Measurements from ENCODE around the gene TNIP1. TPM values are rescaled to one million over a fixed set of nuclear protein-coding genes. Genes with fewer than 3 reads are reported as not detected.

TNIP1 gene
- total RNA-seq, 1 experiment from 2014 or later: 122 TPM

DNA sequence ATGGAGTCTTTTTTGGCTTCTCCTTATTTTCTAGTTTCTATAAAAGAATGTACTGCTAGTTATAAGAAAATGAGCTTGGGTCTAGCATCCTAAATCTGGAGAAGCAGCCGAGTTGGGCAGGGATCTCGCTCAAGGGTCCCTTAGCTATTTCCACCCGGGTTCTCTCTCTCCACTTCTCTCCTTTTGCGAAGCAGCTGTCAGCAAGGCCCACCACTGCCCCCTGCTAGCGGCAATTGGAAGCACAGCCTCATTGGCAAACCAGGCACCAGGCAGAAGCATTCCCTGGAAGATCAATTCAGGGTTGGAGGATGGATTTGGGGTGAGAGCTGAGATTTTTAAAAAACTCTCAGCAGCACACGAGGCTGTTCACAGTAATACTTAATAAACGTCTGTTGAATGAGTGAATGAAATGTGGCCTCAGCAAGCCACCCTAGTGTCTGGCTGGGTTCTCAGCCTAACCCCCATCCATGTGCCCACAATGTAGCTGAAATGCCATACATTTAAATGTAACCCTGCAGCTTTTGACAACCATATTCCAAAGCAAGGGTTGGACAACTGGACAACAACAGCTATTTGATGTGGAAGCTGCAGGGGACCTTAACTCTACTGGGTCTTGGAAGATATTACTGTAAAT lies 34.6 kb upstream of the TNIP1 start:
- Histone ChIP-seq H3K4me1 (replicated peaks; ENCODE audit: insufficient read depth) (no peaks in the 10 kb centered on the region; the same call in 1 of the 2 replicates), H3K27me3 (ENCODE audit: insufficient read depth, low read depth) (no peaks in the 10 kb centered on the region), H3F3A (ENCODE audit: insufficient read depth, low read depth) (no peaks in the 10 kb centered on the region), H2AFZ (no peak overlapping the region), H3K4me3 (no peak overlapping the region), H4K20me1 (ENCODE audit: insufficient read depth) (no peaks in the 10 kb centered on the region), H3K4me2 (no peak overlapping the region), H3K9me3 (ENCODE audit: insufficient read depth, low read depth) (no peaks in the 10 kb centered on the region), H3K36me3 (ENCODE audit: low read depth) (no peaks in the 10 kb centered on the region), H3K27ac (no peak overlapping the region), H3K9me2 (ENCODE audit: insufficient read depth) (no peaks in the 10 kb centered on the region), H3K79me2 (ENCODE audit: low read depth) (no peaks in the 10 kb centered on the region)
- no TSS peak for BruUV-seq (replicated peaks)
- POLR2A ChIA-PET (ENCODE audit: unreplicated experiment): no interaction called here
- no peak for TF ChIP-seq EZH2 (IDR thresholded peaks at IDR 0.05; ENCODE audit: low read depth)
- TF ChIP-seq, protein P1, sequence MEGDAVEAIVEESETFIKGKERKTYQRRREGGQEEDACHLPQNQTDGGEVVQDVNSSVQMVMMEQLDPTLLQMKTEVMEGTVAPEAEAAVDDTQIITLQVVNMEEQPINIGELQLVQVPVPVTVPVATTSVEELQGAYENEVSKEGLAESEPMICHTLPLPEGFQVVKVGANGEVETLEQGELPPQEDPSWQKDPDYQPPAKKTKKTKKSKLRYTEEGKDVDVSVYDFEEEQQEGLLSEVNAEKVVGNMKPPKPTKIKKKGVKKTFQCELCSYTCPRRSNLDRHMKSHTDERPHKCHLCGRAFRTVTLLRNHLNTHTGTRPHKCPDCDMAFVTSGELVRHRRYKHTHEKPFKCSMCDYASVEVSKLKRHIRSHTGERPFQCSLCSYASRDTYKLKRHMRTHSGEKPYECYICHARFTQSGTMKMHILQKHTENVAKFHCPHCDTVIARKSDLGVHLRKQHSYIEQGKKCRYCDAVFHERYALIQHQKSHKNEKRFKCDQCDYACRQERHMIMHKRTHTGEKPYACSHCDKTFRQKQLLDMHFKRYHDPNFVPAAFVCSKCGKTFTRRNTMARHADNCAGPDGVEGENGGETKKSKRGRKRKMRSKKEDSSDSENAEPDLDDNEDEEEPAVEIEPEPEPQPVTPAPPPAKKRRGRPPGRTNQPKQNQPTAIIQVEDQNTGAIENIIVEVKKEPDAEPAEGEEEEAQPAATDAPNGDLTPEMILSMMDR (conservative IDR thresholded peaks at IDR 0.05): peak; percentile 99
- intact Hi-C loops (cut with micrococcal nuclease; ENCODE audit: unreplicated experiment): loop anchor here (1.0 to 5.0 kb wide), 4 partner anchors 35 to 313 kb away; no protein-coding TSS in a partner anchor
- CTCF ChIA-PET: interaction anchor here (0.6 to 3.8 kb wide), 15 partner anchors 16 to 270 kb away, joined by 3 to 48 read pairs (median 5); partner anchors contain the start of gene IRGM
- DNase-seq: peak; percentile 50 to 76

DNA sequence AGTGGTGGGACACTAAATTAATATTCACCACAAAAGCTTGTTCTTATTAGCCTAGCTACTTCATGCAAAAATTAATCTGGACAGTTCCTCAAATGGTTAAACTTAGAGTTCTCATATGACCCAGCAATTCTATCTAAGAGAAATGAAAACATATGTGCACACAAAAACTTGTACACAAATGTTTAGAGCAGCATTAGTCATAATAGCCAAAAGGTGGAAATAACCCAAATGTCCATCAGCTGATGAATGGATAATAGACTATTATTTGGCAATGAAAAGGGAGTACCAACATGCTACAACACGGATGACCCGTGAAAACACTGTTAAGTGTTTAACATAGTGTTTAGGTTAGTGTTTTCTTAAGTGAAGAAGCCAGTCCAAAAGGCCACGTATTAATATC lies 32.8 kb upstream of the TNIP1 start:
- intact Hi-C loops (cut with micrococcal nuclease; ENCODE audit: unreplicated experiment): no loop called here
- Histone ChIP-seq H3K9me3 (ENCODE audit: insufficient read depth, low read depth) (no peaks in the 10 kb centered on the region), H3K27ac (no peak overlapping the region), H3K4me2 (no peak overlapping the region), H2AFZ (no peak overlapping the region), H4K20me1 (ENCODE audit: insufficient read depth) (no peaks in the 10 kb centered on the region), H3K4me1 (replicated peaks; ENCODE audit: insufficient read depth) (no peaks in the 10 kb centered on the region; the same call in 1 of the 2 replicates), H3K4me3 (no peak overlapping the region), H3K79me2 (ENCODE audit: low read depth) (no peaks in the 10 kb centered on the region), H3K9me2 (ENCODE audit: insufficient read depth) (no peaks in the 10 kb centered on the region), H3K36me3 (ENCODE audit: low read depth) (no peaks in the 10 kb centered on the region), H3K27me3 (ENCODE audit: insufficient read depth, low read depth) (no peaks in the 10 kb centered on the region), H3F3A (ENCODE audit: insufficient read depth, low read depth) (no peaks in the 10 kb centered on the region)
- CTCF ChIA-PET: interaction anchor here (0.6 to 3.8 kb wide), 3 partner anchors 31 to 250 kb away, joined by 4 to 48 read pairs (median 17); no protein-coding TSS in a partner anchor
- no peak for DNase-seq
- no TSS peak for BruUV-seq (replicated peaks)
- POLR2A ChIA-PET (ENCODE audit: unreplicated experiment): interaction anchor here (0.7 kb wide), 1 partner anchor 62 kb away, joined by 5 read pairs; no protein-coding TSS in a partner anchor
- TF ChIP-seq, protein P1 (conservative IDR thresholded peaks at IDR 0.05): no peak
- TF ChIP-seq EZH2 (IDR thresholded peaks at IDR 0.05; ENCODE audit: low read depth): no peak

DNA sequence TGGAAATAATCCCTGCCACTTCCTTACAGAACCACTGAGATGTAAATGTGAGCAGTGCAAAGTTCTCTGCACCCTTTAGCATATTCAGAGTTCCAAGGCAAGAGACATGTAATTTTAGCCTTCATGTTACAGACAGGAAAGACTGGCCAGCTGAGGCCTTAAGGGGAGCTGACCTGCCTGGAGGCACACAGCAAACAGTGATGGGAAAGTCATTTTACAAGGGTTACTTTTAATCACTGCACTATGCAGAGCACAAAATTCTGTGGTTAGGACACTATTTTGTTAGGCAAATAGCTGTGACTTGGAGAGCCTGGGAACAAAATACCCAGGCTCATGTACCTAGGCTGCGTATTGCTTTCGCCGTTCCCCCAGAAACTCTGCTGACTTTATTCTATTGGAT lies 30.2 kb upstream of the TNIP1 start:
- no peaks in the 10 kb centered on the region for H3K79me2 ChIP-seq (ENCODE audit: low read depth)
- H3K27ac ChIP-seq: no peak overlapping the region
- H4K20me1 ChIP-seq (ENCODE audit: insufficient read depth): no peaks in the 10 kb centered on the region
- H2AFZ ChIP-seq: no peak overlapping the region
- intact Hi-C loops (cut with micrococcal nuclease; ENCODE audit: unreplicated experiment): no loop called here
- H3K36me3 ChIP-seq (ENCODE audit: low read depth): no peaks in the 10 kb centered on the region
- CTCF ChIA-PET: interaction anchor here (0.5 to 0.7 kb wide), 4 partner anchors 58 to 544 kb away, joined by 3 read pairs; no protein-coding TSS in a partner anchor
- H3K9me3 ChIP-seq (ENCODE audit: insufficient read depth, low read depth): no peaks in the 10 kb centered on the region
- no peaks in the 10 kb centered on the region for H3F3A ChIP-seq (ENCODE audit: insufficient read depth, low read depth)
- no TSS peak for BruUV-seq (replicated peaks)
- H3K4me1 ChIP-seq (replicated peaks; ENCODE audit: insufficient read depth): no peaks in the 10 kb centered on the region; the same call in 1 of the 2 replicates
- no peak overlapping the region for H3K4me3 ChIP-seq
- H3K4me2 ChIP-seq: 0 out of 2 replicates have a peak overlapping the region, but pooled peaks have one; percentile 6
- POLR2A ChIA-PET (ENCODE audit: unreplicated experiment): no interaction called here
- DNase-seq: peak in 1 of 2 experiments; percentile 52
- no peaks in the 10 kb centered on the region for H3K9me2 ChIP-seq (ENCODE audit: insufficient read depth)
- TF ChIP-seq, protein P1 (conservative IDR thresholded peaks at IDR 0.05): no peak
- no peak for TF ChIP-seq EZH2 (IDR thresholded peaks at IDR 0.05; ENCODE audit: low read depth)
- no peaks in the 10 kb centered on the region for H3K27me3 ChIP-seq (ENCODE audit: insufficient read depth, low read depth)
